Activated naive CD4-positive, alpha-beta T cell treated with anti-CD3 and anti-CD28 coated beads, Interleukin-2, amount 50 U/mL, for 24 hours (primary cell): ENCODE data around the gene CHST10.
"Not testable (repeated sequence)": the region's sequence is repeated elsewhere in the genome, so short reads cannot be mapped to it uniquely, and the experiment has no call there.

ENCODE experiments used
- H3K27ac Mint-ChIP-seq: one replicate; pipeline ENCODE4 v1.8.0; 2021; ENCODE audit warnings: mild to moderate bottlenecking, mixed read lengths
- H3K27me3 Mint-ChIP-seq: one replicate; pipeline ENCODE4 v1.8.0; 2021; ENCODE audit warnings: mixed read lengths
- H3K36me3 Mint-ChIP-seq: one replicate; pipeline ENCODE4 v1.8.0; 2021; ENCODE audit warnings: mixed read lengths
- H3K4me1 Mint-ChIP-seq: one replicate; pipeline ENCODE4 v1.8.0; 2021; ENCODE audit warnings: mixed read lengths
- H3K4me3 Mint-ChIP-seq: one replicate; pipeline ENCODE4 v1.8.0; 2021; ENCODE audit warnings: mild to moderate bottlenecking, mixed read lengths
- H3K9me3 Mint-ChIP-seq: one replicate; pipeline ENCODE4 v1.8.0; 2021; ENCODE audit warnings: mixed read lengths

CHST10 gene, protein sequence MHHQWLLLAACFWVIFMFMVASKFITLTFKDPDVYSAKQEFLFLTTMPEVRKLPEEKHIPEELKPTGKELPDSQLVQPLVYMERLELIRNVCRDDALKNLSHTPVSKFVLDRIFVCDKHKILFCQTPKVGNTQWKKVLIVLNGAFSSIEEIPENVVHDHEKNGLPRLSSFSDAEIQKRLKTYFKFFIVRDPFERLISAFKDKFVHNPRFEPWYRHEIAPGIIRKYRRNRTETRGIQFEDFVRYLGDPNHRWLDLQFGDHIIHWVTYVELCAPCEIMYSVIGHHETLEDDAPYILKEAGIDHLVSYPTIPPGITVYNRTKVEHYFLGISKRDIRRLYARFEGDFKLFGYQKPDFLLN

DNA sequence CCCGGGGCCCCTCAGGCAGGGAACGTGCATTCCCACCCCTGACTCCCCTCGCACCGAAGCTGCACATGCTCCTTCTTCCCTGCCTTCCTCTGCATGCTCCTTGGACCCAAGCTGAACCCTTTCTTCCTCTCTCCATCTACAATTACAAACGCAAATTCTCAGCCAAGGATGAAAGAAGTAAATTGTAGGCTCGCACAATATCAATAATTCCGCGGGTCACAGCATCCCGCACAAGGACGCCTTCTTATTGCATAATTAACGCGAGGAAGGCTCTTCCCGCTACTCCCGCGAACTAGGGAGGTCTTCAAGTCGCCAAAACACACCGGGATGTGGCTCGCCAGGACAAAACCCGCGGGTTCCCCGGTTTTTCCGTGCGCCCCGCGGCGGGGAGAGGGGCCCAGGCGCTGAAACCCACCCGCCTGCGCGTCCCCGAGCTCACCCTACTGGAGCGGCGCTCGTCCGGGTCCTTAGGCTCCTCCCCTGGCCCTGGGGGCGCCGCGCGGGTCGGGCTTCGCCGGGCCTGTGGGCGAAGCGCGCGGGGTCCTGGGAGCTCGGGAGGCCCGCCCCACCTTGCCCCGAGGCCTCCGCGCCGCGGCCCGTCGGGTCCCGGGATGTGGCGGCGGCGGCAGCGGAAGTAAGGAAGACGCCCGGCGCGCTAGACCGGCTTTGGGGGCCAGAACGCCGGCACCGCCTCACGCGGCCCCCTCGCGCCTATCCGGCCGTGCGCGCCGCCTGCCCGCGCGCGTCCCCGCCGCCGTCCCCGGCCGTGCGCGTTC is at the start of gene CHST10:
TSS of gene CHST10 (minus strand) at position 734 of the 776 bp plus-strand sequence. CDS start 10,993 bp downstream, outside the sequence.
- Mint-ChIP-seq H3K4me3 (peak within 1 kb of the TSS; percentile 93), H3K4me1 (peaks cover 26% of the 10 kb centered on the region), H3K36me3 (no peaks in the 10 kb centered on the region), H3K27me3 (no peaks in the 10 kb centered on the region), H3K27ac (peak within 1 kb of the TSS; percentile 82), H3K9me3 (no peaks in the 10 kb centered on the region)

DNA sequence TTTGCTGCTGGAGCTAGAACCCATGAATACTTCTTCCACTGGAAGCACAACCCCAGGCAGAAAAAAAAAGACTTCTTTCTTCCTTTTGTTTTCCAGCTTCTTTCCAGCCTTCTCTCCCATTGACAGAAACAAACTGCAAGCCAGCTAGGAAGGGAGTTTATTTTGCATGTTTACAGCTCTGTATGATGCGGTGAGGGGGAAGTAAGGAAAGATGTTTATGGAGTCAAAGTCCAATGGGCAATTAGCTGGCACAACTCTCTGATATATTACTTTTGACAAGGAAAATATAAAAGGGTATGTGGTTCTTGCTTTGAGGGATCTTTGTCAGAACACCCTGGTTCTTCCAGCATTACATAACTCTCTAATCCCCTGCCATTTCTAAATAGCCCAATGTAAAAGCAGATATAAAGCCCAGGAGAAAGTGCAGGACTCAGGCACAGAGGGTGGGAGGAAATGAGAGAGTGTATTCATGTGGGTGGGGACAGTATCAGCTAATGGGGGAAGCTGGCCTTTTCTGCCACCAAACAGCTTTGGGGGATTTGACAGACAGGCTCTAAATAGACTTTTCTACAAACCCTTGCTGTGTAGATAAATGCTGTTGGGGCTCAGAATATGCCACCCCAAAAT is 43.5 kb upstream of the CHST10 start:
- no peak overlapping the region for H3K4me3 Mint-ChIP-seq
- H3K9me3 Mint-ChIP-seq = peaks cover 5% of the 10 kb centered on the region
- H3K27ac Mint-ChIP-seq = no peak overlapping the region
- peaks cover 3% of the 10 kb centered on the region for H3K36me3 Mint-ChIP-seq
- H3K4me1 Mint-ChIP-seq = no peaks in the 10 kb centered on the region
- peaks cover 4% of the 10 kb centered on the region for H3K27me3 Mint-ChIP-seq

DNA sequence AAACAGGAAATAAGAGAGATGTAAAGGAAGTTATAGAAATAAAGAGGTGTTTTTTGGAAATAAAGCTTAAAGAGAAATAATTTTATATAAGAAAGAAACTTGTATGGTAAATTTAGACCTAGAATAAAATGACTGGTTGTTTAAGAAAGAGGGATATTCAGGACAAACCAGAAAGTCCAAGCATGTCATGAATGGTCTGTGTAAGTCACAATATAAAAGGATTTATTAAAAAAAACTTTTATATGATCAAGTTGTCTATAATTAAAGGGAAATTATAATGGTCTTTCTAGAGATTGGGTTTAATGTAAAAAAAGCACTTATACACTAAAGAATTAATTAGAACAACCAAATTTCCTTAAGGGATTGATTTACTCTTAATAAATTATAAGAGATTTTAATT is 38.9 kb upstream of the CHST10 start:
- not testable (repeated sequence) for H3K4me3 Mint-ChIP-seq, H3K27me3 Mint-ChIP-seq, H3K9me3 Mint-ChIP-seq, H3K27ac Mint-ChIP-seq, H3K4me1 Mint-ChIP-seq, H3K36me3 Mint-ChIP-seq

DNA sequence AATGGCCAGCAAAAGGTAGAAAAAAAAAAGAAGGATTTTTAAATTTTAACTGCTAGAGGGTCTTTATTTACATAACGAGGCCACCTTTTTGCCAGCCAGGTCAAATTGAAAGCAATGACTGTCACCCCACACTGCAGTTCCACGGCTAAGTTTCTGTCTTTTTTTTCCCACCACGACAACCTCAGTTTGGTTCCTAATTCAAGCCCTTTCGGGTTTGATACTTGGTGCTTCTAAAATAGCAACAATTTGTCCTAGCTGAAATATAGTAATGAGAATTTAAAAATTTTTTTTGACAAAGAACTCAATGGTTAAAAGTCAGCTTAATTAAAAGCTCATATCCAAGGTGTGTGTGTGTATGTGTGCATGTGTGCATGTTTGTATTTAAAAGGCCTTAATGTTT is 36.4 kb upstream of the CHST10 start:
- no peaks in the 10 kb centered on the region for H3K4me1 Mint-ChIP-seq
- H3K9me3 Mint-ChIP-seq = peaks cover 4% of the 10 kb centered on the region
- no peaks in the 10 kb centered on the region for H3K27me3 Mint-ChIP-seq

DNA sequence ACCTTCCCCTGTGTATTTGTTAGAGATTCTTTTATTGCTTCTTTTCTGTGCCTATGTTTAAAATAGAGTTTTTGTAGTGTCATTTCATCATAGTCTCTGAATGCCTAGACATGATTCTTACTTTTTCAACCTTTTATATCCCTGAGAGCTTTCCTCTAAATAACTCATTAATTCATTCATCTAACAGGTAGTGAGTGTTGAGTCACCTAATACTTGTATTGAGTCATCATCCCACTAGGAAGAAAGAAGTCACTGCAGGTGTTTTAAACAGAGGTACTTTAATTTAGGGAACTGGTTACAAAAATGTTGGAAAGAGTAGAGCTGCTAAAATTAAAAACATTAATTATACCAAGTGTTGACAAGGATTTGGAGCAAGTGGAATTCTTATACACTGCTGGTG is 34.3 kb upstream of the CHST10 start:
- Mint-ChIP-seq H3K36me3 (no peaks in the 10 kb centered on the region), H3K4me1 (no peaks in the 10 kb centered on the region), H3K4me3 (no peak overlapping the region), H3K27me3 (no peaks in the 10 kb centered on the region), H3K9me3 (peaks cover 4% of the 10 kb centered on the region), H3K27ac (no peak overlapping the region)

More for the DNA sequence above, 36.4 kb upstream of the CHST10 start:
- Mint-ChIP-seq H3K36me3 (no peaks in the 10 kb centered on the region), H3K4me3 (no peak overlapping the region), H3K27ac (no peak overlapping the region)

DNA sequence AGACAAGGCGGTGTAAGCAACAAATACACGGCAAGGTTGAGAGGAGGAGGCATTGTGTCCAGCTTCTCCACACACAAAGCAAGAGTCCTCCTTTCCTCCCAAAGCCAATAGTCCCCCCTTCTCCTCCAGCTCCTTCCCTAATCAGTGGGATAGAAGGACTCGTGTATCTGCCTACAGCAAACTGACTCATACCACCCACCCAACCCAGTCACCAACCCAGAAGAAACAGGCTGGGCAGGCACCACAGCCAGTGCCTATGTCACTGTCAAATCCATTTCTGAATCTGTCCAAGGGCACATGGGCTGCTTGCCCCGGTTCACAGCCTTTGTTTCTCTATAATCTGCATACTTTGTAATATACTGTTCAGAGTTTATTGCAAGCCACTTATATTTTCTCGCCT is 33.6 kb upstream of the CHST10 start:
- peaks cover 4% of the 10 kb centered on the region for H3K9me3 Mint-ChIP-seq
- no peak overlapping the region for H3K27ac Mint-ChIP-seq
- no peaks in the 10 kb centered on the region for H3K4me1 Mint-ChIP-seq
- no peaks in the 10 kb centered on the region for H3K27me3 Mint-ChIP-seq
- no peaks in the 10 kb centered on the region for H3K36me3 Mint-ChIP-seq
- no peak overlapping the region for H3K4me3 Mint-ChIP-seq

DNA sequence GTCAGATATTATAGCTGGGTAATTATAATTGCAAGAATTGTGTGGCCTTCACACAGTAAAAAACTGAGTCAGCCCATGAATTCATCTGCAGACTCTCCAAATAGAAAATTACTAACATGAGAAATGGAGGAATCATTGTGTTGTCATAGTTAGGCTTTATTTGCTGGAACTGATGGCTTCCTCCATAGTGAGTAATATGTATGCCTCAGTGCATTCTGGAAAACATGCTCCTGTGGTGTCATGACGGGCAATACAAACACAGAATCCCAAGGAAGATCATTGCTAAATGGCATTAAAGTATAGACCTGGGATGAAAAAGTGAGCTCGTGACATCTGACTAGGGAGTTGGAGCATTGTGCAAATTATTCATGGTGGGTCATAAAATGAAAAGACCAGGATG is 29.2 kb upstream of the CHST10 start:
- no peak overlapping the region for H3K27ac Mint-ChIP-seq

DNA sequence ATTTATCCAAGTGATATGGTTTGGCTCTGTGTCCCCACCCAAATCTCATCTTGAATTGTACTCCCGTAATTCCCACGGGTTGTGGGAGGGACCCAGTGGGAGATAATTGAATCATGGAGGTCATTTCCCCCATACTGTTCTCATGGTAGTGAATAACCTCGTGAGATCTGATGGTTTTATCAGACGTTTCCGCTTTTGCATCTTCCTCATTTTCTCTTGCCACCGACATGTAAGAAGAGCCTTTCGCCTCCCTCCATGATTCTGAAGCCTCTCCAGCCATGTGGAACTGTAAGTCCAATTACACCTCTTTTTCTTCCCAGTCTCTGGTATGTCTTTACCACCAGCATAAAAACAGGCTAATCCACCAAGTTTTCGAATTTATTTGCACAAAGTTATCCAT is 20.3 kb upstream of the CHST10 start:
- Mint-ChIP-seq H3K27ac (no peak overlapping the region), H3K27me3 (peaks cover 7% of the 10 kb centered on the region)

More for the DNA sequence above, 29.2 kb upstream of the CHST10 start:
- Mint-ChIP-seq H3K36me3 (no peaks in the 10 kb centered on the region), H3K9me3 (no peaks in the 10 kb centered on the region), H3K27me3 (no peaks in the 10 kb centered on the region), H3K4me3 (no peak overlapping the region), H3K4me1 (no peaks in the 10 kb centered on the region)

DNA sequence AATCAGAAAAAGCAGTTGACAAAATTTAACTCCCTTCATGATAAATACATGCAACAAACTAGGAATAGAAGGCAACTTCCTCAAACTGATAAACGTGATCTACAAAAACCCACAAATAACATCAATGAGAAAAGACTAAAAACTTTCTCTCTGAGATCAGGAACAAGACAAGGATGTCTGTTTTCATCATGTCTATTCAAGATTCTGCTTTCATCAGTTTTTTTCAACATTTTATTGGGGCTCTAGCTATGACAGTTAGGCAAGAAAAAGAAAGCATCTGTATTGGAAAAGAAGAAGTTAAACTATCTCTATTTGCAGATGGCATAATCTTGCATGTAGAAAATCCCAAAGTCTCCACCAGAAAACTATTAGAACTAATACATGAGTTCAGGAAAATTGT is 12.3 kb upstream of the CHST10 start:
- Mint-ChIP-seq H3K9me3 (no peaks in the 10 kb centered on the region), H3K36me3 (peaks cover 4% of the 10 kb centered on the region), H3K27me3 (peaks cover 3% of the 10 kb centered on the region), H3K4me3 (no peak overlapping the region), H3K4me1 (peaks cover 6% of the 10 kb centered on the region), H3K27ac (no peak overlapping the region)

More for the DNA sequence above, 20.3 kb upstream of the CHST10 start:
- Mint-ChIP-seq H3K36me3 (no peaks in the 10 kb centered on the region), H3K4me1 (no peaks in the 10 kb centered on the region), H3K4me3 (no peak overlapping the region), H3K9me3 (no peaks in the 10 kb centered on the region)

DNA sequence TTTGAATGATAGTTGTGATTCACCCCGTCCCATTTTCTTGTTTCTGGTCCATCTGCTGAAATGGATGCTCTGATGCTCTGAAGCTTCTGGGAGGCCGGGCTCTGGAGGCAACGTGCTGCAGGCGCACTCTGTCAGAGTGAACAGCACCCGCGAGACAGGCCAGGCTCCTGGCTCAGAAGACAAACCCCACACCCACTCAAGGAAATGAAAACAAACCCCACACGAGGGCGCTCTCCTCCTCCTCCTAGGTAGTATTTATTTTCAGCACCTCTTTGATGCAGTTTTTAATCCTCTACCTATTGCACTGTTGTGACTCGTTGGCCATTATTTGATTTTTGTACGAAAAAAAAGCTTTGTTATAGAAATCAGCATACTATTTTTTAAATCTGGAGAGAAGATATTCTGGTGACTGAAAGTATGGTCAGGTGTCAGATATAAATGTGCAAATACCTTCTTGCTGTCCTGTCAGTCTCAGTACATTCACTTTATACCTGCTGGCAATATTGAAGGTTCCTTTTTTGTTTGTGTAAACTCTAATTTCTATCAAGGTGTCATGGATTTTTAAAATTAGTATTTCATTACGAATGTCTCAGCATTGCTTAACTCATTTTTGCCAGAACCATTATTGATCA is 10.3 kb upstream of the CHST10 start:
- H3K27me3 Mint-ChIP-seq = peaks cover 2% of the 10 kb centered on the region
- no peak overlapping the region for H3K27ac Mint-ChIP-seq
- H3K9me3 Mint-ChIP-seq = no peaks in the 10 kb centered on the region
- H3K36me3 Mint-ChIP-seq = peaks cover 4% of the 10 kb centered on the region
- H3K4me1 Mint-ChIP-seq = peaks cover 6% of the 10 kb centered on the region
- no peak overlapping the region for H3K4me3 Mint-ChIP-seq

DNA sequence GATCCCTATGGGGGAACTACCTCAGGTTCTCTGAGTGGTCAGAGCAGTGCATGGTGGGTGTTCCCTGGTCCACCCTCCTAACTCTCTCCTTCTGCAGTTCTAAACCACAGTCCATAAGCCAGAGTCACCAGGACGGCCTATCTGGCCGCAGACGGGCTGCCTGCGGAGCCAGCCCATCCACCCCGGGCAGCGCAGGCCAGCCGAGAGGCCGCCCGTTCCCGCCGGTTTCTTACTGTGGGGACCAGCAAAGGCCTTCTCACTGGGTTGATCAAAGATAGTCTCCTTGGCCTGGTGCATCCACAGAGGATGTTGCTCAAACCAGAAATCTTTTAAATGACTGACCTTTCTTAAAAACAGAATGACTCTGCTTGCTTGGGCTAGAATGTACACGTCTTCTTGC is 9.6 kb upstream of the CHST10 start:
- Mint-ChIP-seq H3K36me3 (peaks cover 4% of the 10 kb centered on the region), H3K27ac (no peak overlapping the region), H3K4me3 (no peak overlapping the region), H3K27me3 (peaks cover 2% of the 10 kb centered on the region), H3K9me3 (no peaks in the 10 kb centered on the region), H3K4me1 (peaks cover 6% of the 10 kb centered on the region)

DNA sequence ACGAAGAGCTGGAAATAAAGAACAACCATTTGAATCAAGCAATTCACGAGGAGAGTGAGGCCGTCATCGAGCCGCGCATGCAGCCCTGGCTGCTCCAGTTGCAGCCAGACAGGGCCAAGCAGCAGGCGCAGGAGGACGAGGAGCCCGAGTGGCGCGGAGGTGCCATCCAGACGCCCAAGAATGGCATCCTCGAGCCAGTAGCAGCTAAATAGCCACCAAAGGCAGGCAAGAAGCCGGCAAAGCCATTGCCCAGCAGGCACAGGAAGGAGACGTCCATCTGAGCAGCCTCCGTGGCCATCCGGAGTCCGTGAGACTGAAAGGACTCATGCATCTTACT is 8.9 kb upstream of the CHST10 start:
- Mint-ChIP-seq H3K36me3 (peaks cover 4% of the 10 kb centered on the region), H3K27me3 (peaks cover 2% of the 10 kb centered on the region), H3K9me3 (no peaks in the 10 kb centered on the region), H3K4me1 (peaks cover 6% of the 10 kb centered on the region), H3K4me3 (no peak overlapping the region), H3K27ac (no peak overlapping the region)

DNA sequence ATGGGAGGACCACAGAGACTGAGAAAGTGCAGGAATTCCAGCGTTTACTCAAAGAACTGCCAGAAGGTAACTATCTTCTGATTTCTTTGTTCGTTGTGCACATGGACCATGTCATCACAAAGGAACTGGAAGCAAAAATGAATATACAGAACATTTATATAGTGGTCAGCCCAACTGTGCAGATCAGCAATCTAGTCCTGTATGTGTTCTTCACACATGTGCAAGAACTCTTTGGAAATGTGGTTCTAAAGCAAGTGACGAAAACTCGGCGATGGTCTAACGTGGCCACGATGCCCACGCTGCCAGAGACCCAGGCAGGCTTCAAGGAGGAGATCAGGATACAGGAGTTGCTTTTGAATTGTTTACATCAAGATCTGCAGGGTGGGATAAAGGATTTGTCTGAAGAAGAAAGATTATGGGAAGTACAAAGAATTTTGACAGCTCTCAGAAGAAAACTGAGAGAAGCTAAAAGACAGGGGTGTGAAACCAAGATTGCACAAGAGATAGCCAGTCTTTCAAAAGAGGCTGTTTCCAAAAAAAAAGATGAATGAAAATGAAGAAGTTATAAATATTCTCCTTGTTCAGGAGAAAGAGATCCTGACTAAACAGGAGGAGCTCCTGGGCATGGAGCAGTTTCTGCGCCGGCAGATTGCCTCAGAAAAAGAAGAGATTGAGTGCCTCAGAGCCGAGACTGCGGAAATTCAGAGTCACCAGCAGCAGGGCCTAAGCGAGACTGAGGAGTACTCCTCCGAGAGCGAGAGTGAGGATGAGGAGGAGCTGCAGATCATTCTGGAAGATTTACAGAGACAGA is 8.3 kb upstream of the CHST10 start:
- peaks cover 6% of the 10 kb centered on the region for H3K4me1 Mint-ChIP-seq
- H3K36me3 Mint-ChIP-seq = peaks cover 2% of the 10 kb centered on the region
- H3K4me3 Mint-ChIP-seq = no peak overlapping the region
- H3K27ac Mint-ChIP-seq = no peak overlapping the region
- peaks cover 2% of the 10 kb centered on the region for H3K27me3 Mint-ChIP-seq
- no peaks in the 10 kb centered on the region for H3K9me3 Mint-ChIP-seq

DNA sequence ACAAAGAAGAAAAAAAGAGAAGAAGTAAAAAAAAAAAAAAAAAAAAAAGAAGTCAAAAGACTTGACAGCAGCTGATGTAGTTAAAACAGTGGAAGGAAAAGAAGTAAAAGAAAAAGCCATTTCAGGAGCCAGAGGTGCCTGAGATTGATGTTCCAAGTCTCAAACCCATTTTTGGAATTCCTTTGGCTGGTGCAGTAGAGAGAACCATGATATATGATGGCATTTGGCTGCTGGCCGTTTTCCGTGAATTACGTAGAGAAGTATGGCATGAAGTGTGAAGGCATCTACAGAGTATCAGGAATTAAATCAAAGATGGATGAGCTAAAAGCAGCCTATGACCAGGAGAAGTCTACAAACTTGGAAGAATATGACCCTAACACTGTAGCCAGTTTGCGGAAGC is 7.6 kb upstream of the CHST10 start:
- Mint-ChIP-seq H3K36me3 (no peaks in the 10 kb centered on the region), H3K27ac (no peak overlapping the region), H3K4me1 (peaks cover 6% of the 10 kb centered on the region)

DNA sequence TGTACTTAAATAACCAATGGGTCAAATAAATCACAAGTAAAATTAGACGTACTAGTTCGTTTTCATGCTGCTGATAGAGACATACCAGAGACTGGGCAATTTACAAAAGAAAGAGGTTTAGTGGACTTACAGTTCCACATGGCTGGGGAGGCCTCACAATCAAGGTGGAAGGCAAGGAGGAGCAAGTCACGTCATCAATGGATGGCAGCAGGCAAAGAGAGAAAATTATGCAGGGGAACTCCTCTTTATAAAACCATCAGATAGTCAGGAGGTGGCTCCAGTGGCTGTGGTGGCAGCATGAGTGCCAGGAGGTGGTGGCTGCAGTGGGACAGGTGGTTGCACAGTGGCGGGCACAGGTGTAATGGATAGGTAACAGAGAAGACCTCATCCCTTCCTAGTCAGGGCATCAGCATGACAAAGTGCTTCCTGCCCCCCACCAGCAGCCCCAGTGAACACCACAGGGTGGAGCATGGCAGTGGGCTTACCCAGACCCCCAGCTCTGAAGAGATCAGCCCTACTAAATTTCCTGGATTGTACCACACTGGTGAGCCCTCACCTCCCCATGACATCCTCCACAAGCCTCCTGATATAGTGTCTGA is 6.9 kb upstream of the CHST10 start:
- H3K36me3 Mint-ChIP-seq = no peaks in the 10 kb centered on the region

More for the DNA sequence above, 7.6 kb upstream of the CHST10 start:
- Mint-ChIP-seq H3K27me3 (no peaks in the 10 kb centered on the region), H3K9me3 (no peaks in the 10 kb centered on the region), H3K4me3 (no peak overlapping the region)

More for the DNA sequence above, 6.9 kb upstream of the CHST10 start:
- H3K4me3 Mint-ChIP-seq = no peak overlapping the region
- H3K4me1 Mint-ChIP-seq = peaks cover 6% of the 10 kb centered on the region
- no peaks in the 10 kb centered on the region for H3K27me3 Mint-ChIP-seq
- no peak overlapping the region for H3K27ac Mint-ChIP-seq
- no peaks in the 10 kb centered on the region for H3K9me3 Mint-ChIP-seq
